ENCODE results near the gene CCDC88C.

- TF ChIP-seq CTCF (IDR thresholded peaks at IDR 0.05), result no peak
- no peak for TF ChIP-seq EZH2 (IDR thresholded peaks at IDR 0.05)
- no peak for TF ChIP-seq EZH2phosphoT487 (IDR thresholded peaks at IDR 0.05)
These were observed 84.0 kb downstream of the CCDC88C start for GRCh38 chr14:91333650-91334039.
